GM18519 (cell line): ENCODE results near the gene GINS2.

Experiments used
- ATAC-seq: cut with Tn5 transposase; IDR thresholded peaks from one replicate; pipeline ENCODE4 v1.9.1; 2021; ENCODE audit warnings: mild to moderate bottlenecking, moderate library complexity; ENCODE audit not compliant: unreplicated experiment, low FRiP score

The GINS2 gene

GRCh38 chr16:85656351-85657266 lies 32.1 kb downstream of the GINS2 start:
- ATAC-seq, result no peak

GRCh38 chr16:85655216-85656129 lies 33.3 kb downstream of the GINS2 start:
- no peak for ATAC-seq

DNA sequence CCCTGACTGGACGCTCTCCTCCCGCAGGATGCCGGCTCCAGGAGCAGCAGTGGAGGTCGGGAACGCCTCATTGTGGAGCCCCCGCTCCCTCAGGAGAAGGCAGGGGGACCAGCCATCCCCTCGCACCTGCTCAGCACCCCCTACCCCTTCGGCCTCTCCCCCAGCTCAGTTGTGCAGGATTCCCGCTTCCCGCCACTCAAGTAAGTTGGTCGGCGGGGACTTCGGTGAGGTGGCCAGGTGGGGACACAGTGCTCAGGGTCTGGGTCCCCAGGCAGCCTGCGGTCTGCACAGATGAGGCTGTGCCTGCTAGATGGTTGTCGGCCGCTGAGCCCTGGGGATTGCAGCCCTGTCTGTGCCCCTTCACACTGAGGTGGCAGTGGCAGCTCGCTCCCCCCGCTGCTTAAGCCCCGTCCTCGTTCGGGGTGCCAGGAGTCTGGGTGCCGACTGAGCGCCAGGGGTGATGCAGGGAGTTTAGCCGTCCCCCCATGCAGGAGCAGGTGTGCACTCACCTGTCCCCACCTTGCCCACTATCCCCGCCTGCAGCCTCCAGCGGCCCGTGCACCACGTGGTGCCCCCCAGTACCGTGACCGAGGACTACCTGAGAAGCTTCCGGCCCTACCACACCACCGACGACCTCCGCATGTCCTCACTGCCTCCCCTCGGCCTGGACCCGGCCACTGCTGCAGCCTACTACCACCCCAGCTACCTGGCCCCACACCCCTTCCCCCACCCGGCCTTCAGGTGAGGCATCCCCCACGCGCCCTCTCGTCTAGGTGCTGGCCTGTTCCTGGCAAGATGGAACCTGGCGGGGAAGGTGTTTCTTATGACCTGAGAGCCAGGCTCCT lies 34.3 kb downstream of the GINS2 start:
- no peak for ATAC-seq

DNA sequence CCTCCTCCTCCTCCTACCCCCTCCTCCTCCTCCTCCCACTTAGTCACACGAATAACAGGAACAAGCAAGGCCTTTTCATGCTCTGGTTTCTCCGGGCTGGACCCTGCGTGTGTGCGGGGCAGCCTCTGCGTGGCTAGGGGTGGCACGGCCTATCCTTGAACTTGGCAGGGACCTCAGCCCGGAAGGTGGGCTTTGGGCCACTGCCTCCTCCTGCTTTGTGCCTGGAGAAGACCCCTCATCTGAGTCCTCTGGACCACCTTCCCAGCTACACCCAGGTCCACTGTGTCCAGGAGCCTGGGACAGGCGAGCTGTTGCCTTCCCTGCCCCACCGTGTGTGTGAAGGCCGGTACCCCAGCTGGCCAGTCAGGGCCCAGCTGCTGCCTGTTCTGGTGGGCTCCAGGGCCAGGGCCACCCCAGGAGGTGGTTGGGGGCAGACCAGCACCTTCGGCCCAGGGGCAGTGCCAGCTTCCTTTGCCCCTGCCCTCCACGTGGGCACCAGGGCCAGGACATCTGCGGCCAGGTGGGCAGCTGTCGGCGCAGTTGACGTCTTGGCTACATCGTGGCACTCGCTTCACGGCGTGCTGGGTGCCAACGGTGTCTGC lies 35.4 kb downstream of the GINS2 start:
- no peak for ATAC-seq

DNA sequence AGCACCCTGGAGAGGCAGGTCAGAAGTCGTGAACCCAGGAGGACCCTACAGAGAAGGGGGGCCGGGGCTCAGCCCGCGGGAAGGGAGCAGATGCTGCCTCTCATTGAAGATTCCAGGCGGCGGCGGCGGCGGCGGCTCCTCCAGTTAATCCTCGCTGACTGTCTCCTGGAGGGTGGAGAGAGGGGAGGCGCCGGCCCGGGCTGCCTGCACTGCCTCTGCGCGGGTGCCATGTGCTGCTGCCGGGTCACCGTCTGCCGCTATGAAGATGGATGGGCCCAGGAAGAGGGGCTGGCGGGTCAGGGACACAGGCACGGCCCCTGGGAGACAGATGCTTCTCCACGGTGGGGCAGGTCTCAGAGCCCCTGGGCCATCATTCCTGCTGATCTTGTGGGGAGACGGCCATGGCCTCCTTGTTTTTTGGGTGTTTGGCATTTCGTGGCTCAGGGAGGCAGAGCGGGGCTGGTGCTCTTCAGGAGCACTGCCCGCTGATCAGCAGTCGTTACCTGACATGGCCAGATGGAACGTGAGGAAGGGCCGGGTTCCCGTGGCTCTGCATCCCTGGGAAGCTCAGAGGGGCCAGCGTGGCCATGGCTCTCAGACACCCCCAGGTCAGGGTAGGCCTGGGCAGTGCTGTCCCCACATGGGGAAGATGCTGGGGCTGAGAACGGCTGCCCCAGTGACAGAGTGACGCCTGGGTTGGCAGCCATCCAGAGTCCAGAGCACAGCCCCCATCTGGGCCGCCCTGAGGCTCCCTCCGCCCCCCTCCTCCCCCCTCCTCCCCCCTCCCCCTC lies 36.1 kb downstream of the GINS2 start:
- no peak for ATAC-seq

DNA sequence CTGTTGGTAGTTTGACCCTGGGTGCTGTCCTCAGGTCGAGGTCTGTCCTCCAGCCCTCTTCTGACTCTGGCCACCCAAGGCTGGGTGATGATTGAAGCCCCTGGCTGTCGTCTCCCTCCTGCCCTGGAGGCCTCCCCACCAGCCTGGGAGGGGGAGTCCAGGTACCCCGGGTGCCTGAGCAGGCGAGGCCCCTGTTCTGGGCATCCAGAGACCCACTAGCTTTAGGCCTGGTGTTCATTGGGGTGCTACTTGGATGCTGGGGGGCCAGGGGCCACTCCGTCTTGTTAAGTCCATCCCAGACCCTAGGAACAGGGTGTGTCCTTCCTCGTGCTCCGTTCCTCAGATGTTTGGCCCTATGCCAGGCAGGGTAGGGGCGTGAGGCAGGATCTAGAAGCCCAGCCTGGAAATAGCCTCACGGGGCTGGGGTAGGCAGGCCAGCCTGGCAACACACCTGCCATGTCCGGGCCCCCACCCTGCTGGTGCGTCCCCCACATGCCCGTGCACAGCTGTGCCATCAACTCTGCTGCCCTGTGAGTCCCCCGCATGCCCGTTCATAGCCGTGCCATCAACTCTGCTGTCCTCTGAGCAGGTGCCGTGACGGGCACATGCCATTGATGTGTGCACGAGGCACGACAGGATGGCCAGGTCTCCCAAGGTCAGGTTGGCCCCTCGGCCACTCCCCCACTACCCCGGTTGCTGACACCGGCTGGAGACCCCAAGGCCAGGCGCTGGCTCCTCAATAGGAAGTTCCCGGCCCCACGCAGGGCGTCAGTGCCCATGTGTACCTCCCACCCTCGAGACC lies 36.9 kb downstream of the GINS2 start:
- ATAC-seq, result no peak

- no peak for ATAC-seq
Observed at GRCh38 chr16:85650844-85651628, 37.7 kb downstream of the GINS2 start.

DNA sequence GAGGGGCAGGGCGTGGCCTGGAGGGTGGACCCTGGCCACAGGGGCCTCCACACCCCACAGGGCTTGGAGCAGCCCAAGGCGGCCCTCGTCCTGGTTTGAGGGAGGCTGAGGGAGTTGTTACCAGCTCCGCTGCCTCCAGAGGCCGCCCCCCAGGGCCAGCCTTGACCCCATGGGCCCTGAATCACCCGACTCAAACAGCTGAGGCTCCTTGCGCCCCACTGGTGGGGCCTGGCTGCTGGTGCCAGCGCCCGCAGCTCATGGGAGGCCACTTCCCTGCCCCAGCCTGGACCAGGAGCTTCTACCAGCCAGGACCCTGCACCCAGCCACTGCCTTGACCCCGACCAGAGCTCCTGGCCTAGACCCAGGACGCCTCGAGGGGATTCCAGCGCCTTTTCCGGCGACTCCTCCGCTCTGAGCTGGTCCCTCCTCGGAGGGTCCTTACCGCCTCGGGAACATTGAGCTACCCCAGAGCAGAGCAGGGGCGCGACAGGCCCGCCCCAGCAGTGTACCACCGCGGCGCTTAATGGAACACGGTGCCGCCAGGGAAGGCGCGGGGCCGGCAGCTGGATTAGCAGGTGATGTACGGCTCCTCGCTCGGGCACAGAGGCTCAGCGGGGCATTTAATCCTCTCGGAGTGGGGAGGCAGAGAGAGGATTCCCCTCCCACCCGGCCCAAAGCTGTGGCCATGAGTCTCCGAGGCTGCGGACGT lies 38.5 kb downstream of the GINS2 start:
- no peak for ATAC-seq

- ATAC-seq, result no peak
Observed at GRCh38 chr16:85649411-85650134, 39.2 kb downstream of the GINS2 start.

DNA sequence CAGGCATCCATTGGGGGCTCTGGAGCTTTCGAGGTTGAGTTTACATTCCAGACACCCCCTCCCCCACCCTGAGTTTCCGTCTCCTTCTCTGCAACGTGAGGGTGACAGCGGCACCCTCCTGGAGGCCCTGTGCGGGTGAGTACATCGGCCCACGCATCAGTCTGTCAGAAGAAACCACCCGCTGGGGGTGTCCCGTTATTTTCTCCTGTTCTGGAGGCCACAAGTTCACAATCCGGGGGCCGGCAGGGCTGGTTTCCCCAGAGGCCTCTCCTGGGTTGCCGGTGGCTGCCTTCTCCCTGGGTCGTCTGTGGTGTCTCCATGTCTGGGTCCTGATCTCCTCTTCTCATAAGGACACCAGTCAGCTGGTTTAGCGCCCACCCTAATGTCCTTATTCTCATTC lies 39.9 kb downstream of the GINS2 start:
- ATAC-seq, result no peak

DNA sequence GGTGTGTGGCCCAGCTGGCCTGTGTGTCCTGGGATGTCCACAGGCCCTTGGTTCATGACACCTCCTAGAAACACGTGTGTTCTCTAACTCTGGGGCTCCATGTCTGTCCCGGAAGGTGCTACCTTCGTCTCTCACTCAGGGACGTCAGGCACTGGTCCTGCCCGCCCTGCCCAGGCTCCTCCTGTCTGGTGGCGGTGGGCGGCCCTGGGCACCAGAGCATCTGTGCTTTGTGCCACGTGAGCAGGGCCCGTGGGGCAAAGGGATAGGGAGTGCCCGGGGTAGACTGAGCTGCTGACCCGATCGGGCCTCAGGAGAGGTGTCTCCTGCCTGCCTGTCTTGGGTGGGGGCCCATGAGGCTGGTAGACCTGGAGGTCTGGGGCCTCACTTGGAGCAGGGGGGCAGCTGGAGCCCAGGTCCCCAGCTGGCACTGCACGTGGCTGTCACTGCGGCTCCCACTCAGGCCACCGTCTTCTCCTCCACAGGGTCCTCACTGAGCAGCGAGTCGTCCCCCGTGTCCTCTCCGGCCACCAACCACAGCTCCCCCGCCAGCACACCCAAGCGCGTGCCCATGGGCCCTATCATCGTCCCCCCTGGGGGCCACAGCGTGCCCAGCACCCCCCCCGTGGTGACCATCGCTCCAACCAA lies 40.6 kb downstream of the GINS2 start:
- no peak for ATAC-seq

GRCh38 chr16:85646976-85647375 lies 41.8 kb downstream of the GINS2 start:
- no peak for ATAC-seq

GRCh38 chr16:85646358-85646907 lies 42.3 kb downstream of the GINS2 start:
- no peak for ATAC-seq

DNA sequence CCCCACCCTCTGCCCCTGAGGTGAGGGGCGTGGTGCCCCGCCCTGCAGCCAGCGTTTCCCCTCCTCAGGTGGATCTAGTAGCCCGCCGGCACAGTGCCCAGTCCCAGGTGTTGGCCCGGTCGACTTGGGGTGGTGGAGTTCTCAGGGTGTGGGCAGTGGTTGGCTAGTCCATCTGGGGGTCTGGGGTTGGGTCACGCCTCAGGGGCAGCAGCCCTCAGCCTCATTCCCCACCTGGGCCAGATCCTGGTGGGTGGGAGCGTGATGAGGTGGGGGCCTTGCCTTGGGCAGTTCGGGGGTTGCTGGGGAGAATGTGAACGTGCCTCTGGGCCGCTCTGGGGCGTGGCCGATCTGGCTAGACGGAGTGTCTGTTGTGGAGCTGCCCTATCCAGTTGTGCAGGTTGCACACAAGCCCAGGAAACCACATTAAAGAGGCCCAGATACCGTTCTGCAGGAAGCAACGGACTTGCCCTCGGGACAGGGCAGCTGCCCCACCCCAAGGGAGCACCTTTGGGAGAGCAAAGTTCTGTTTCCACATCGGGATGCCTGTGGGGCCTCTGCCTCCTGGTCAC lies 43.6 kb downstream of the GINS2 start:
- no peak for ATAC-seq

DNA sequence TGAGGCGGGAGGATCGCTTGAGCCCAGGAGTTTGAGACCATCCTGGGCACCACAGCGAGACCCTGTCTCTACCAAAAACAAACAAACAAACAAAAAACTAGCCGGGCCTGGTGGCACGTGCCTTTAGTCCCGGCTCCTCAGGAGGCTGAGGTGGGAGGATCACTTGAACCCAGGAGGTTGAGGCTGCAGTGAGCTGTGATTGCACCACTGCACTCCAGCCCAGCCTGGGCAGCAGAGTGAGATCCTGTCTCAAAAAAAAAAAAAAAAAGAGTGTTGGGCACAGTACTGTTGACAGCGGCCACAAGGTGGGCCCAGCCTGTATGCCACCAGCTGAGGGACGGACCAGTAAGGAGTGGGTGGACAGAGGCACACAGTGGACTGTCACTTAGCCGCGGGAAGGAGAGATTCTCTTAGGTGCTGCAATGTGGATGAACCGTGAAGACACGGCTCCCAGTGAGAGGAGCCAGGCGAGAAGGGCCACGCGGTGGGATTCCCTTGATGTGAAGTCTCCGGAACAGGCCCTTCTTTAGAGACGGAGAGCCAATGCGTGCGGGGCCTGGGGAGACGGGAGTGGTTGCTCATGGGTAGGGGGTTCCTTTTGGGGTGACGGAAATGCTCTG lies 44.6 kb downstream of the GINS2 start:
- no peak for ATAC-seq
